PC-3 (cell line): ENCODE results near the gene USP53.

Experiments
- CTCF ChIP-seq: fragments of 300-600 bp; sonication (generic); conservative IDR thresholded peaks from 2 replicates; pipeline ENCODE4 v1.5.1; 2017; ENCODE audit warnings: antibody characterized with exemption, low read depth, mild to moderate bottlenecking, low read length
- EZH2 ChIP-seq: fragments of 300-600 bp; sonication (generic); IDR thresholded peaks from one replicate; pipeline ENCODE4 v1.6.1; 2017; ENCODE audit warnings: antibody characterized with exemption, mild to moderate bottlenecking, low read length; ENCODE audit not compliant: unreplicated experiment
- EZH2phosphoT487 ChIP-seq: fragments of 300-600 bp; sonication (generic); IDR thresholded peaks from 2 replicates; pipeline ENCODE4 v1.6.1; 2018; ENCODE audit warnings: mild to moderate bottlenecking, antibody characterized with exemption, low read length, borderline replicate concordance

DNA sequence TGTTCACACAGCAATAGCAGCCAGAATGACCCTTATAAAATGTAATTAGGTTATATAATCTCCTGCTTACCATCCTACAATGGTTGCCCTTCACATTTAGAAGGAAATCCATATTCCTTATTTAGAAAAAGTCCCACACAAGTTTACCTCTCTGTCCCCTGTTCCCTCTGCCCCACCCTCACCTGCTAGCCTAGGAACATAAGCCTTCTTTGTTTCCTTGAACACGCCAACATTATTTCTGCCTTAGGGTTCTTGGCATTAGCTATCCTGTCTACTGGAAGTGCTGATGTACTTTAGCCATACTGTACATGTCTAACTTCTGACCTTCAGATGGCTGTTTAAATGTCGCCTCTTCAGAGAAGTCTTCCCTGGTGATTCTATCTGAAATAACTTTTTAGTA, 28.4 kb upstream of the USP53 start:
- TF ChIP-seq CTCF (no peak), EZH2 (no peak), EZH2phosphoT487 (no peak)
